Neural cell (in vitro differentiated cells): ENCODE data around the gene TRIM14. TPM values are rescaled to one million over a fixed set of nuclear protein-coding genes. Genes with fewer than 3 reads are reported as not detected.

ENCODE experiments used
- H2AFZ ChIP-seq: fragments of 200-600, 300-800 bp; sonication (generic), shearing (Covaris generic); 2 replicates; pipeline ENCODE4 v1.6.0; 2014; ENCODE audit warnings: low read depth, mild to moderate bottlenecking, antibody characterized with exemption, low read length, moderate library complexity
- H3F3A ChIP-seq: fragments of 200-600 bp; shearing (Covaris generic); 2 replicates; pipeline ENCODE4 v1.6.1; 2016; ENCODE audit warnings: mild to moderate bottlenecking, moderate library complexity, mixed read lengths, antibody characterized with exemption, low read length; ENCODE audit not compliant: insufficient read depth, poor library complexity, severe bottlenecking
- H3K27ac ChIP-seq: fragments of 200-600, 300-800 bp; sonication (generic), shearing (Covaris generic); 2 replicates; pipeline ENCODE4 v1.5.1; 2014; ENCODE audit warnings: mild to moderate bottlenecking, low read length, moderate library complexity
- H3K27me3 ChIP-seq: fragments of 300-800, 200-600 bp; sonication (generic), shearing (Covaris generic); 2 replicates; pipeline ENCODE4 v1.6.0; 2014; ENCODE audit warnings: mild to moderate bottlenecking, low read depth, low read length, moderate library complexity; ENCODE audit not compliant: insufficient read depth
- H3K36me3 ChIP-seq: fragments of 300-800, 200-600 bp; sonication (generic), shearing (Covaris generic); 2 replicates; pipeline ENCODE4 v1.5.1; 2014; ENCODE audit warnings: mild to moderate bottlenecking, antibody characterized with exemption, low read length, moderate library complexity; ENCODE audit not compliant: insufficient read depth
- H3K4me2 ChIP-seq: fragments of 300-800, 200-600 bp; sonication (generic), shearing (Covaris generic); 2 replicates; pipeline ENCODE4 v1.6.0; 2014; ENCODE audit warnings: mild to moderate bottlenecking, low read length
- H3K4me3 ChIP-seq: fragments of 300-800, 200-600 bp; sonication (generic), shearing (Covaris generic); 2 replicates; pipeline ENCODE4 v1.5.1; 2014; ENCODE audit warnings: mild to moderate bottlenecking, low read length, moderate library complexity
- H3K79me2 ChIP-seq: fragments of 200-600 bp; shearing (Covaris generic); replicated peaks from 2 replicates; pipeline ENCODE4 v1.6.0; 2014; ENCODE audit warnings: mild to moderate bottlenecking, low read length, moderate library complexity; ENCODE audit not compliant: insufficient read depth
- H3K9ac ChIP-seq: fragments of 300-800, 200-600 bp; sonication (generic), shearing (Covaris generic); 2 replicates; pipeline ENCODE4 v1.6.1; 2016; ENCODE audit warnings: mild to moderate bottlenecking, low read length, mixed read lengths
- H3K9me2 ChIP-seq: fragments of 200-600 bp; shearing (Covaris generic); 2 replicates; pipeline ENCODE4 v1.6.1; 2016; ENCODE audit warnings: mild to moderate bottlenecking, low read length, mixed read lengths; ENCODE audit not compliant: insufficient read depth
- H3K9me3 ChIP-seq: fragments of 200-600, 300-800 bp; sonication (generic), shearing (Covaris generic); 2 replicates; pipeline ENCODE4 v1.6.1; 2016; ENCODE audit warnings: mild to moderate bottlenecking, mixed run types, low read length, moderate library complexity, mixed read lengths
- H4K20me1 ChIP-seq: fragments of 200-600 bp; shearing (Covaris generic); 2 replicates; pipeline ENCODE4 v1.6.1; 2016; ENCODE audit warnings: mild to moderate bottlenecking, mixed run types; ENCODE audit not compliant: insufficient read depth
- CTCF ChIP-seq: fragments of 450-650 bp; IDR thresholded peaks from 2 replicates; pipeline ENCODE4 v1.5.1; 2014; ENCODE audit warnings: antibody characterized with exemption, mild to moderate bottlenecking, moderate library complexity; ENCODE audit not compliant: poor library complexity, severe bottlenecking
- EP300 ChIP-seq: fragments of 450-650 bp; conservative IDR thresholded peaks from 2 replicates; pipeline ENCODE4 v1.6.1; 2014; ENCODE audit warnings: antibody characterized with exemption, mild to moderate bottlenecking, moderate library complexity; ENCODE audit not compliant: poor library complexity, severe bottlenecking
- EZH2 ChIP-seq: fragments of 200-600, 300-800 bp; shearing (Covaris generic), sonication (generic); IDR thresholded peaks from 2 replicates; pipeline ENCODE4 v1.6.1; 2014; ENCODE audit warnings: antibody characterized with exemption, low read length, borderline replicate concordance, mild to moderate bottlenecking; ENCODE audit not compliant: insufficient read depth, poor library complexity, severe bottlenecking
- MXI1 ChIP-seq: fragments of 450-650 bp; conservative IDR thresholded peaks from 2 replicates; pipeline ENCODE4 v1.6.1; 2014; ENCODE audit warnings: antibody characterized with exemption, mild to moderate bottlenecking; ENCODE audit not compliant: poor library complexity, severe bottlenecking
- POLR2AphosphoS5 ChIP-seq: IDR thresholded peaks from 2 replicates; pipeline ENCODE4 v1.6.1; 2012
- RAD21 ChIP-seq: fragments of 450-650 bp; conservative IDR thresholded peaks from 2 replicates; pipeline ENCODE4 v1.6.1; 2014; ENCODE audit warnings: antibody characterized with exemption, mild to moderate bottlenecking, moderate library complexity
- REST ChIP-seq: IDR thresholded peaks from 2 replicates; pipeline ENCODE4 v1.6.1; 2012; ENCODE audit warnings: borderline replicate concordance
- SMC3 ChIP-seq: fragments of 450-650 bp; conservative IDR thresholded peaks from 2 replicates; pipeline ENCODE4 v1.6.1; 2014; ENCODE audit warnings: antibody characterized with exemption, mild to moderate bottlenecking, moderate library complexity; ENCODE audit not compliant: poor library complexity
- TAF1 ChIP-seq: IDR thresholded peaks from 2 replicates; pipeline ENCODE4 v1.6.1; 2012; ENCODE audit warnings: low read depth
- polyA plus RNA-seq: library from polyadenylated mRNA; depleted of rRNA; stranded (reverse); fragments of >200 nt; gene quantifications from 2 replicates; pipeline ENCODE4 v1.2.3, GENCODE V29; 2014

The TRIM14 gene
- polyA plus RNA-seq, 1 donor from 2014 or later: not detected

GRCh38 chr9:98045234-98046179 lies 73.5 kb downstream of the TRIM14 start:
- Histone ChIP-seq H3K27ac (no peak overlapping the region), H3K4me3 (no peak overlapping the region), H3K4me2 (no peak overlapping the region), H3K9ac (no peak overlapping the region), H3K36me3 (no peaks in the 10 kb centered on the region), H3K27me3 (no peaks in the 10 kb centered on the region), H3K9me2 (no peaks in the 10 kb centered on the region), H3K9me3 (no peaks in the 10 kb centered on the region), H2AFZ (no peak overlapping the region), H3F3A (no peaks in the 10 kb centered on the region), H4K20me1 (no peaks in the 10 kb centered on the region), H3K79me2 (no peaks in the 10 kb centered on the region)
- TF ChIP-seq EP300 (no peak), CTCF (no peak), SMC3 (no peak), TAF1 (no peak), RAD21 (no peak), REST (no peak), MXI1 (no peak), POLR2AphosphoS5 (no peak), EZH2 (no peak)

GRCh38 chr9:98043915-98044314 lies 75.1 kb downstream of the TRIM14 start:
- Histone ChIP-seq H2AFZ (no peak overlapping the region), H3K36me3 (no peaks in the 10 kb centered on the region), H3K9me3 (no peaks in the 10 kb centered on the region), H3K27ac (no peak overlapping the region), H3K4me3 (no peak overlapping the region), H3K4me2 (no peak overlapping the region), H3K9ac (no peak overlapping the region), H3K27me3 (no peaks in the 10 kb centered on the region), H3K79me2 (no peaks in the 10 kb centered on the region), H3K9me2 (no peaks in the 10 kb centered on the region), H3F3A (no peaks in the 10 kb centered on the region), H4K20me1 (no peaks in the 10 kb centered on the region)
- no peak for TF ChIP-seq TAF1
- no peak for TF ChIP-seq CTCF
- TF ChIP-seq REST: no peak
- no peak for TF ChIP-seq MXI1
- no peak for TF ChIP-seq EP300
- TF ChIP-seq POLR2AphosphoS5: no peak
- no peak for TF ChIP-seq SMC3
- no peak for TF ChIP-seq EZH2
- TF ChIP-seq RAD21: no peak
